Lung (tissue), 12 donors: ENCODE measurements around the gene YWHAQ. TPM values are rescaled to one million over a fixed set of nuclear protein-coding genes. Genes with fewer than 3 reads are reported as not detected.
A peak's percentile ranks its signal among the peaks of the same experiment; 100 is the strongest.

Experiments
- ATAC-seq: fragments of 200-7000 bp; cut with Tn5 transposase; one replicate; pipeline ENCODE4 v1.9.1; 2020; ENCODE audit warnings: moderate number of reproducible peaks; ENCODE audit not compliant: insufficient read depth, low FRiP score
- DNase-seq, 3 donors: peaks; one replicate each; pipeline ENCODE4 v3.0.0-alpha.2; 2013 to 2017
- H3K27ac ChIP-seq, 2 donors: one replicate each; pipeline ENCODE4 v1.5.1; 2013; ENCODE audit warnings: mild to moderate bottlenecking in 2 of 2, moderate library complexity in 2 of 2, control low read depth in 1 of 2, inconsistent platforms in 1 of 2, low read depth in 1 of 2, low read length in 1 of 2
- H3K27me3 ChIP-seq, 3 donors: one replicate each; pipeline ENCODE4 v1.5.1; 2013; ENCODE audit warnings: low read length in 2 of 3; ENCODE audit not compliant: control insufficient read depth in 3 of 3, insufficient read depth in 3 of 3
- H3K36me3 ChIP-seq, 4 donors: one replicate each; pipeline ENCODE4 v1.5.1; 2013; ENCODE audit warnings: low read length in 4 of 4, mild to moderate bottlenecking in 1 of 4, moderate library complexity in 1 of 4; ENCODE audit not compliant: control insufficient read depth in 4 of 4, insufficient read depth in 4 of 4
- H3K4me1 ChIP-seq, 5 donors: one replicate each; pipeline ENCODE4 v1.5.1; 2013; ENCODE audit warnings: low read length in 5 of 5, mild to moderate bottlenecking in 2 of 5, moderate library complexity in 1 of 5; ENCODE audit not compliant: control insufficient read depth in 5 of 5, insufficient read depth in 5 of 5
- H3K4me3 ChIP-seq: one replicate; pipeline ENCODE4 v1.5.1; 2013; ENCODE audit warnings: mild to moderate bottlenecking, control low read depth, moderate library complexity
- H3K9ac ChIP-seq, 2 donors: one replicate each; pipeline ENCODE4 v1.5.1; 2013; ENCODE audit warnings: low read length in 2 of 2, control low read depth in 1 of 2; ENCODE audit not compliant: insufficient read depth in 1 of 2
- H3K9me3 ChIP-seq, 4 donors: one replicate each; pipeline ENCODE4 v1.5.1; 2013; ENCODE audit warnings: low read length in 3 of 4, mild to moderate bottlenecking in 1 of 4, moderate library complexity in 1 of 4; ENCODE audit not compliant: control insufficient read depth in 4 of 4, insufficient read depth in 3 of 4
- CTCF ChIP-seq: IDR thresholded peaks from 2 replicates; pipeline ENCODE4 v1.5.1; 2012; ENCODE audit warnings: mild to moderate bottlenecking; ENCODE audit errors: control extremely low read depth, extremely low read depth
- WGBS, 2 donors: extraction: QIAGEN DNeasy Blood & Tissue Kit; methylation state at CpG; one replicate each; pipeline ENCODE4 v1.1.7; 2013; 5-methylcytosine and 5-hydroxymethylcytosine counted together
- polyA plus RNA-seq, 2 donors: library from polyadenylated mRNA; stranded (reverse); fragments of 200-250 nt; gene quantifications; one replicate each; pipeline ENCODE4 v1.2.1, GENCODE V29; 2013
- total RNA-seq, 2 donors: library from RNA; depleted of rRNA in 1 of 2; stranded (reverse); fragments of >200 nt in 1 of 2; gene quantifications; one replicate each; pipeline ENCODE4 v1.2.1, GENCODE V29; 2014 to 2021
- donor health status: control.
- donor health status: control.
- donor health status: Bipolar disorder and iron deficiency.
- donor health status: healthy.
- donor health status: DM: yes; HTN: yes; CAD: no.

Gene YWHAQ
- total and polyA plus RNA-seq, 4 donors, result 94.6 to 275 (median 222) TPM

- Histone ChIP-seq H3K9me3 (no peaks in the 10 kb centered on the region), H3K4me1 (no peaks in the 10 kb centered on the region), H3K36me3 (no peaks in the 10 kb centered on the region), H3K27me3 (no peaks in the 10 kb centered on the region), H3K27ac (no peak overlapping the region), H3K9ac (no peak overlapping the region), H3K4me3 (no peak overlapping the region)
- WGBS, 2 donors, result 66 to 80% methylated on average over 3 of the region's 3 CpGs
- peak in 1 of 3 donors; percentile 22 for DNase-seq
- ATAC-seq, result no peak
- TF ChIP-seq CTCF, result no peak
These were observed 35.5 kb upstream of the YWHAQ start for GRCh38 chr2:9666306-9666705.

GRCh38 chr2:9665898-9666297 is 35.1 kb upstream of the YWHAQ start:
- H3K4me1 ChIP-seq, result no peaks in the 10 kb centered on the region
- H3K9me3 ChIP-seq, result no peaks in the 10 kb centered on the region
- H3K9ac ChIP-seq, result no peak overlapping the region
- no peak overlapping the region for H3K27ac ChIP-seq
- H3K36me3 ChIP-seq, result no peaks in the 10 kb centered on the region
- ATAC-seq (no peak), DNase-seq (no peak)
- WGBS, 2 donors, result 84 to 87% methylated on average over 9 of the region's 9 CpGs
- no peak overlapping the region for H3K4me3 ChIP-seq
- H3K27me3 ChIP-seq, result no peaks in the 10 kb centered on the region
- TF ChIP-seq CTCF, result no peak

- WGBS, 2 donors, result 94 to 96% methylated on average over 3 of the region's 3 CpGs
- H3K9me3 ChIP-seq, result no peaks in the 10 kb centered on the region
- H3K27me3 ChIP-seq, result no peaks in the 10 kb centered on the region
- ATAC-seq (no peak), DNase-seq (no peak)
- H3K36me3 ChIP-seq, result no peaks in the 10 kb centered on the region
- TF ChIP-seq CTCF, result no peak
- H3K4me3 ChIP-seq, result no peak overlapping the region
- no peak overlapping the region for H3K9ac ChIP-seq
- H3K4me1 ChIP-seq, result no peaks in the 10 kb centered on the region
- H3K27ac ChIP-seq, result no peak overlapping the region
These were observed 33.6 kb upstream of the YWHAQ start for GRCh38 chr2:9664365-9664764.
